ENCODE data around the gene BTG2.

The BTG2 gene

DNA sequence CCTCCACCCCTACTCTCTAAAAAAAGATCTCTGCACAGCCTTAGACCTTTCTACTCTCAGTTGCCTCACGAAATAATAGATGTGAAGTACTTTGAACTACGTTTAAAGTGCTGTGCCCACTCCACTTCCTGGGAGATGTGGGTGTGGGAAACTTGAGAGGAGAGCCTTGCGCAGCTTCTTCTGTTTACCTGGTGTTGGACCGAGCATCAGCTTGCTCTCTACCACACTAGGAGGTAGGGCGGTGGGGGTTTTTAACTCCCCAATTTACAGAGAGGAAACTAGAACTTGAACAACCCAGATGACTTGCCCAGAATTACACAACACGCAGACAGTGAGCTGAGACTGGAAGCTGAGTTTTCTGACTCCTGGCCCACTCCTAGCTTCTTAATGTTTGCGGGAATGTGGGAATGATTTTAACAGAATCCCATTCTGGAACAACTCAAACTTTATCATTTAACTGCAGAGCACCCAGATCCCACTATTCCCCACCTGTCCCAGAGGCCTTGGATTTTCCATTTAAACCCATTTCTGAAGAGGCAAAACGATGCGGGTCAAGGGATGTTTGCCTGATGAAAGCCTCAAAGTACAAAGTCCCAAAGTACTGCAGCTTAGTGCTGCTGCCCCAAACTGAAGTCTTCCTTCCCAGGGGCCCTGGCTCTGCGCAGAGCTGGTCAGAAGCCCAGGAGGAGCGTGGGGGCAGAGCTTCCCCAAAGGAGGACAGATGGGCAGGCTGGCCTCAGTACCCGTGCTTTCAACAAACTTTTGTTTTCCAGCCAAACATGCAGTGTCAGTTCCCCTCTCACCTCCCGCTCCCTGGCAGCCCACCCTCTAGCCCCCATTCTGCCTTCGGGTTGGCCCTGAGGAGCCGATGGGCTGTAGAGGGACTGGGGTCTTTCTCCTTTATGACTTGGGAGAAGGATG is 19.0 kb downstream of the BTG2 start:
- Histone ChIP-seq H3K79me2 (ENCODE audit: insufficient read depth, low read length) (no peaks in the 10 kb centered on the region), H3K4me2 (ENCODE audit: low read depth, low read length, poor library complexity, severe bottlenecking) (peak overlapping the region; percentile 96), H4K20me1 (ENCODE audit: low read depth, low read length) (no peaks in the 10 kb centered on the region), H2AFZ (ENCODE audit: low read depth, low read length, severe bottlenecking) (no peak overlapping the region), H3K27me3 (ENCODE audit: low read length) (no peaks in the 10 kb centered on the region), H3K9me2 (replicated peaks; ENCODE audit: insufficient read depth, low read length) (no peaks in the 10 kb centered on the region), H3F3A (ENCODE audit: insufficient read depth) (peaks cover 54% of the 10 kb centered on the region), H3K9ac (ENCODE audit: low read length) (peak overlapping the region; percentile 56), H3K27ac (ENCODE audit: low read depth, low read length) (peak overlapping the region; percentile 96), H3K9me3 (ENCODE audit: insufficient read depth, low read length) (no peaks in the 10 kb centered on the region), H3K4me3 (ENCODE audit: insufficient read depth, low read length, poor library complexity, severe bottlenecking) (peak overlapping the region; percentile 19), H3K36me3 (ENCODE audit: low read length) (no peaks in the 10 kb centered on the region)
- TF ChIP-seq, protein P1, sequence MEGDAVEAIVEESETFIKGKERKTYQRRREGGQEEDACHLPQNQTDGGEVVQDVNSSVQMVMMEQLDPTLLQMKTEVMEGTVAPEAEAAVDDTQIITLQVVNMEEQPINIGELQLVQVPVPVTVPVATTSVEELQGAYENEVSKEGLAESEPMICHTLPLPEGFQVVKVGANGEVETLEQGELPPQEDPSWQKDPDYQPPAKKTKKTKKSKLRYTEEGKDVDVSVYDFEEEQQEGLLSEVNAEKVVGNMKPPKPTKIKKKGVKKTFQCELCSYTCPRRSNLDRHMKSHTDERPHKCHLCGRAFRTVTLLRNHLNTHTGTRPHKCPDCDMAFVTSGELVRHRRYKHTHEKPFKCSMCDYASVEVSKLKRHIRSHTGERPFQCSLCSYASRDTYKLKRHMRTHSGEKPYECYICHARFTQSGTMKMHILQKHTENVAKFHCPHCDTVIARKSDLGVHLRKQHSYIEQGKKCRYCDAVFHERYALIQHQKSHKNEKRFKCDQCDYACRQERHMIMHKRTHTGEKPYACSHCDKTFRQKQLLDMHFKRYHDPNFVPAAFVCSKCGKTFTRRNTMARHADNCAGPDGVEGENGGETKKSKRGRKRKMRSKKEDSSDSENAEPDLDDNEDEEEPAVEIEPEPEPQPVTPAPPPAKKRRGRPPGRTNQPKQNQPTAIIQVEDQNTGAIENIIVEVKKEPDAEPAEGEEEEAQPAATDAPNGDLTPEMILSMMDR (IDR thresholded peaks at IDR 0.05; ENCODE audit: insufficient read depth, low read length, poor library complexity, severe bottlenecking) = no peak
- TF ChIP-seq EZH2phosphoT487 (conservative IDR thresholded peaks at IDR 0.05; ENCODE audit: low read length) = no peak

DNA sequence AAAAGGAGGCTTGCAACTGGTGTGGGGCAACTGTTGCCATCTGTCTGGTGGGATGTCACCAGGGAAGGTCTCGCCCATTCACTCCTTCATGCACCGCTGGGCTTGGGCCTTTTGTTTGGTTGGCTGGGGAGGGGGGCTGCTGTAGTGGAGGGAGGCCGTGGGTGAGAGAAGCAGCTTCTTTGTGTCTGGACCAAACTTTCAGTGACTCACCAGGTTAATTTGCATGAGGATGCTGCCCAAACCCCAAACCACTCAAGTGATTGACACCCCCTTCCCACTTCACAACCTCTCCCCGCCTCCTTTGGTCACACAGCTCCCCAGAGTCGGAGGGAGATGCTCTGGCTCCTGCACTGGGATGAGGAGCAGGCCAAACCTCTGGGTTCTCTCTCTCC is 19.7 kb downstream of the BTG2 start:
- peaks cover 54% of the 10 kb centered on the region for H3F3A ChIP-seq (ENCODE audit: insufficient read depth)
- H4K20me1 ChIP-seq (ENCODE audit: low read depth, low read length) = no peaks in the 10 kb centered on the region
- H3K4me2 ChIP-seq (ENCODE audit: low read depth, low read length, poor library complexity, severe bottlenecking) = peak overlapping the region; percentile 96
- no peak overlapping the region for H2AFZ ChIP-seq (ENCODE audit: low read depth, low read length, severe bottlenecking)
- no peaks in the 10 kb centered on the region for H3K36me3 ChIP-seq (ENCODE audit: low read length)
- H3K79me2 ChIP-seq (ENCODE audit: insufficient read depth, low read length) = no peaks in the 10 kb centered on the region
- H3K27ac ChIP-seq (ENCODE audit: low read depth, low read length) = peak overlapping the region; percentile 96
- H3K9ac ChIP-seq (ENCODE audit: low read length) = peak overlapping the region; percentile 70
- no peaks in the 10 kb centered on the region for H3K9me3 ChIP-seq (ENCODE audit: insufficient read depth, low read length)
- no peak for TF ChIP-seq EZH2phosphoT487 (conservative IDR thresholded peaks at IDR 0.05; ENCODE audit: low read length)
- TF ChIP-seq, protein P1 (IDR thresholded peaks at IDR 0.05; ENCODE audit: insufficient read depth, low read length, poor library complexity, severe bottlenecking) = no peak
- peak overlapping the region; percentile 45 for H3K4me3 ChIP-seq (ENCODE audit: insufficient read depth, low read length, poor library complexity, severe bottlenecking)
- H3K9me2 ChIP-seq (replicated peaks; ENCODE audit: insufficient read depth, low read length) = no peaks in the 10 kb centered on the region
- H3K27me3 ChIP-seq (ENCODE audit: low read length) = no peaks in the 10 kb centered on the region

GRCh38 chr1:203325418-203326091 is 20.2 kb downstream of the BTG2 start:
- H3K9me2 ChIP-seq (replicated peaks; ENCODE audit: insufficient read depth, low read length) = no peaks in the 10 kb centered on the region
- peak overlapping the region; percentile 96 for H3K27ac ChIP-seq (ENCODE audit: low read depth, low read length)
- no peaks in the 10 kb centered on the region for H3K9me3 ChIP-seq (ENCODE audit: insufficient read depth, low read length)
- H3K4me3 ChIP-seq (ENCODE audit: insufficient read depth, low read length, poor library complexity, severe bottlenecking) = peak overlapping the region; percentile 45
- H3K27me3 ChIP-seq (ENCODE audit: low read length) = no peaks in the 10 kb centered on the region
- H4K20me1 ChIP-seq (ENCODE audit: low read depth, low read length) = no peaks in the 10 kb centered on the region
- peak overlapping the region; percentile 96 for H3K4me2 ChIP-seq (ENCODE audit: low read depth, low read length, poor library complexity, severe bottlenecking)
- H3F3A ChIP-seq (ENCODE audit: insufficient read depth) = peaks cover 54% of the 10 kb centered on the region
- TF ChIP-seq, protein P1 (IDR thresholded peaks at IDR 0.05; ENCODE audit: insufficient read depth, low read length, poor library complexity, severe bottlenecking) = no peak
- no peak for TF ChIP-seq EZH2phosphoT487 (conservative IDR thresholded peaks at IDR 0.05; ENCODE audit: low read length)
- H2AFZ ChIP-seq (ENCODE audit: low read depth, low read length, severe bottlenecking) = no peak overlapping the region
- no peaks in the 10 kb centered on the region for H3K36me3 ChIP-seq (ENCODE audit: low read length)
- peak overlapping the region; percentile 70 for H3K9ac ChIP-seq (ENCODE audit: low read length)
- H3K79me2 ChIP-seq (ENCODE audit: insufficient read depth, low read length) = no peaks in the 10 kb centered on the region
